ENCODE results near the gene PSMB7. TPM values are rescaled to one million over a fixed set of nuclear protein-coding genes. Genes with fewer than 3 reads are reported as not detected.

The PSMB7 gene
- total RNA-seq, 2 experiments from 2014 or later, result 155 to 170 TPM

DNA sequence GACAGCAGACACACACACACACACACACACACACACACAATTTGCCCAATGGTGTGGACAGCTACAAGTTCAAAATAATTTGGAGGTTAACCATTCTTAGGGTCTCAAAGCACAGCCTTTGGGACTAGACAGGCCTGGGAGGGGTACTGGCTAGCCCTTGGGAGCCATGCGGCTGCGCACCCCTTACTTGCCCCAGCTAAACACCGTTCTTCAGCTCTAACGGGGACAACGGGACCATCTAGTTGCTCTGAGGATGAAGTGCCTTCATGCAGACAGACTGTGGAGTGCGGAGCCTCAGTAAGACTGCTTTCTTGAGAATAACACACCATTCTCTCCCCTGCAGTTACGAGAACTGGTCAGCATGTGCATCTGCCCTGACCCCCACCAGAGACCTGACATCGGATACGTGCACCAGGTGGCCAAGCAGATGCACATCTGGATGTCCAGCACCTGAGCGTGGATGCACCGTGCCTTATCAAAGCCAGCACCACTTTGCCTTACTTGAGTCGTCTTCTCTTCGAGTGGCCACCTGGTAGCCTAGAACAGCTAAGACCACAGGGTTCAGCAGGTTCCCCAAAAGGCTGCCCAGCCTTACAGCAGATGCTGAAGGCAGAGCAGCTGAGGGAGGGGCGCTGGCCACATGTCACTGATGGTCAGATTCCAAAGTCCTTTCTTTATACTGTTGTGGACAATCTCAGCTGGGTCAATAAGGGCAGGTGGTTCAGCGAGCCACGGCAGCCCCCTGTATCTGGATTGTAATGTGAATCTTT is 64.6 kb downstream of the PSMB7 start:
- DNase-seq (no peak), ATAC-seq (no peak)
- H3K4me3 Mint-ChIP-seq, result no peak overlapping the region
- intact Hi-C loops (cut with micrococcal nuclease), result no loop called here
- H3K9me3 Mint-ChIP-seq, result no peaks in the 10 kb centered on the region
- TF ChIP-seq CTCF (IDR thresholded peaks at IDR 0.05), result no peak
- ChIA-PET CTCF (no interaction called here), POLR2A (interaction anchor here (0.6 to 0.8 kb wide), 2 partner anchors 165 to 232 kb away, joined by 3 read pairs; no protein-coding TSS in a partner anchor)
- H3K27me3 Mint-ChIP-seq, result no peaks in the 10 kb centered on the region
- H3K27ac Mint-ChIP-seq, result no peak overlapping the region
- no peaks in the 10 kb centered on the region for H3K4me1 Mint-ChIP-seq (ENCODE audit: low read depth)
- H3K36me3 Mint-ChIP-seq (ENCODE audit: low read depth), result peaks cover 19% of the 10 kb centered on the region

DNA sequence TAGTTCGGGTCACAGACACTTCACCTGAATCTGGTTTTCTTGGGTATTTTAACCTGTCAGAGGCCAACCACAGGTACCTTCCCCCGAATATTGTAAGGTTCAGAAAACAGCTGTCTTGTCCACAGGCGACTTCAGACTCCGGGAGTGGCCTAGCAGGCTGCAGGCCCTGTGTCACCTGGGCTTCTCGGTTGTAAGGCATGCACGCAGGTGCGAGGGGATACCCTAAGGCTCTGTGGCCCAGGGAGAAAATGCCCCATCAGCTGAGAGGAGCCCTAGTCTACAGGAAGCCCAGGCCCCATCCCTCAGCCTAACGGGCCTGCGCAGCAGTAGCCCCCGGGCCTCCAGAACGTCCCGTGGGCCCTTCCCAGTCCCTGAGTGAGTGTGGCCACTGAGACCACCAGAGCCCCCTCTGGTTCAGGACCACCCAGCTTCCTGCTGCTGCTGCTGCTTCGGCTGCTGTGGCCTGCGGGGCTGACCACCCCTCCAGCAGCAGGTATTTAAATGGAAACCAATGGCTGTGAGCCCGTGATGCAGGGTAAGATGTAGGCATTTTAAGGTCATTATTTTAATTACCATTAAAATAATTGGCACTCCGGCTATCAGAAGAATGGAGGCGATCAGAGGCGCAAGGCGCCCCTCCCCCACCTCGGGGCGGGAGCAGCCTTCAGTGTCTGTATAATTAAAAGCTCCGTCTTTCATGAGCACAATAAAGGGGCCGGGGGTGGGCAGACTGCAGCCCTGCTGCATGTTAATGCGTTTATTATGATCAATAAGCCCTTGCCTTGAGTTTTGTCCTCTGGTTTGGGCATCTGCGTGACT is 65.4 kb downstream of the PSMB7 start:
- no peak overlapping the region for H3K4me3 Mint-ChIP-seq
- H3K27ac Mint-ChIP-seq, result no peak overlapping the region
- ChIA-PET CTCF (no interaction called here), POLR2A (interaction anchor here (0.8 kb wide), 1 partner anchor 165 kb away, joined by 3 read pairs; no protein-coding TSS in a partner anchor)
- H3K4me1 Mint-ChIP-seq (ENCODE audit: low read depth), result no peaks in the 10 kb centered on the region
- DNase-seq (no peak), ATAC-seq (no peak)
- no peaks in the 10 kb centered on the region for H3K9me3 Mint-ChIP-seq
- no peaks in the 10 kb centered on the region for H3K27me3 Mint-ChIP-seq
- intact Hi-C loops (cut with micrococcal nuclease), result no loop called here
- no peak for TF ChIP-seq CTCF (IDR thresholded peaks at IDR 0.05)
- H3K36me3 Mint-ChIP-seq (ENCODE audit: low read depth), result peaks cover 21% of the 10 kb centered on the region

DNA sequence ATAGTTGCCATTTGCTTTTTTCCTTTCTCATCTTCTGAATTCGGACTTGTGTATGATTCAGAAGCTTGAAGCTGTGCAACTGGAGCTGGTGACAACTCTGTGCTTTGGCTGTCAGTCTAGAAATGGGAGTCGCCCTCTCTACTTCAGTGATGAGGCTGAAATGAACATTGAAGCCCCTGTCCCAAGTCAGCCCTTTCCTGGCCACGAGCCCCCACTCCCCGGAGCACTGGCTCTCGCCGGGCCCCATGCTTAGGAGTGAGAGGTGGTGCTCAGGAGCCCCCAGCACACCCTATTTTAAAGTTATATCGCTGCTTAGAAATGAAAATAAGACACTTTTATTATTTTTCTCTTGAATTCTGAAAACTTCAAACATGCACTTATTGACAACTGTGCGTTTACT is 66.0 kb downstream of the PSMB7 start:
- intact Hi-C loops (cut with micrococcal nuclease), result no loop called here
- Mint-ChIP-seq H3K4me1 (ENCODE audit: low read depth) (no peaks in the 10 kb centered on the region), H3K27ac (no peak overlapping the region), H3K4me3 (no peak overlapping the region), H3K9me3 (no peaks in the 10 kb centered on the region), H3K36me3 (ENCODE audit: low read depth) (peaks cover 21% of the 10 kb centered on the region), H3K27me3 (no peaks in the 10 kb centered on the region)
- ChIA-PET CTCF (no interaction called here), POLR2A (interaction anchor here (0.7 kb wide), 1 partner anchor 66 kb away, joined by 3 read pairs; no protein-coding TSS in a partner anchor)
- DNase-seq (no peak), ATAC-seq (no peak)
- TF ChIP-seq CTCF (IDR thresholded peaks at IDR 0.05), result no peak

- ATAC-seq, result no peak
- peaks cover 21% of the 10 kb centered on the region for H3K36me3 Mint-ChIP-seq (ENCODE audit: low read depth)
- intact Hi-C loops (cut with micrococcal nuclease), result no loop called here
- POLR2A ChIA-PET, result interaction anchor here (0.7 to 1.1 kb wide), 2 partner anchors 11 to 66 kb away, joined by 3 read pairs; no protein-coding TSS in a partner anchor
- H3K9me3 Mint-ChIP-seq, result no peaks in the 10 kb centered on the region
- DNase-seq, result no peak
- no peak for TF ChIP-seq CTCF (IDR thresholded peaks at IDR 0.05)
- CTCF ChIA-PET, result no interaction called here
- H3K27ac Mint-ChIP-seq, result no peak overlapping the region
- H3K4me1 Mint-ChIP-seq (ENCODE audit: low read depth), result no peaks in the 10 kb centered on the region
- no peaks in the 10 kb centered on the region for H3K27me3 Mint-ChIP-seq
- no peak overlapping the region for H3K4me3 Mint-ChIP-seq
These were observed 66.4 kb downstream of the PSMB7 start for GRCh38 chr9:124348831-124349230.

- Mint-ChIP-seq H3K27me3 (no peaks in the 10 kb centered on the region), H3K36me3 (ENCODE audit: low read depth) (peaks cover 21% of the 10 kb centered on the region), H3K9me3 (no peaks in the 10 kb centered on the region), H3K27ac (no peak overlapping the region), H3K4me1 (ENCODE audit: low read depth) (no peaks in the 10 kb centered on the region), H3K4me3 (no peak overlapping the region)
- CTCF ChIA-PET, result no interaction called here
- POLR2A ChIA-PET, result interaction anchor here (1.1 kb wide), 1 partner anchor 10 kb away, joined by 3 read pairs; no protein-coding TSS in a partner anchor
- intact Hi-C loops (cut with micrococcal nuclease), result no loop called here
- DNase-seq, result no peak
- no peak for ATAC-seq
- no peak for TF ChIP-seq CTCF (IDR thresholded peaks at IDR 0.05)
These were observed 66.9 kb downstream of the PSMB7 start for GRCh38 chr9:124348363-124348762.
